Measurements from ENCODE around the gene MRPS7. TPM values are rescaled to one million over a fixed set of nuclear protein-coding genes. Genes with fewer than 3 reads are reported as not detected.

The MRPS7 gene
- total and polyA plus RNA-seq, 9 of the 15 experiments (the other 6 are each of a cell fraction or from before 2014, with no cell fraction given) = 107 to 244 (median 132) TPM

- TF ChIP-seq, protein P1, sequence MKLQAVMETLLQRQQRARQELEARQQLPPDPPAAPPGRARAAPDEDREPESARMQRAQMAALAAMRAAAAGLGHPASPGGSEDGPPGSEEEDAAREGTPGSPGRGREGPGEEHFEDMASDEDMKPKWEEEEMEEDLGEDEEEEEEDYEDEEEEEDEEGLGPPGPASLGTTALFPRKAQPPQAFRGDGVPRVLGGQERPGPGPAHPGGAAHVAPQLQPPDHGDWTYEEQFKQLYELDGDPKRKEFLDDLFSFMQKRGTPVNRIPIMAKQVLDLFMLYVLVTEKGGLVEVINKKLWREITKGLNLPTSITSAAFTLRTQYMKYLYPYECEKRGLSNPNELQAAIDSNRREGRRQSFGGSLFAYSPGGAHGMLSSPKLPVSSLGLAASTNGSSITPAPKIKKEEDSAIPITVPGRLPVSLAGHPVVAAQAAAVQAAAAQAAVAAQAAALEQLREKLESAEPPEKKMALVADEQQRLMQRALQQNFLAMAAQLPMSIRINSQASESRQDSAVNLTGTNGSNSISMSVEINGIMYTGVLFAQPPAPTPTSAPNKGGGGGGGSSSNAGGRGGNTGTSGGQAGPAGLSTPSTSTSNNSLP (IDR thresholded peaks at IDR 0.05; ENCODE audit: borderline replicate concordance, low read depth, low read length) = no peak
- TF ChIP-seq RBM34 (IDR thresholded peaks at IDR 0.05; ENCODE audit: borderline replicate concordance, insufficient read depth, low read length) = no peak
- peak; percentile 96 for TF ChIP-seq BCOR (IDR thresholded peaks at IDR 0.05)
- peak; percentile 36 for TF ChIP-seq CHD7 (IDR thresholded peaks at IDR 0.05; ENCODE audit: low read depth, low read length)
- no peak for TF ChIP-seq ZFPM2 (CRISPR knock-in tag; IDR thresholded peaks at IDR 0.05)
- no peak for TF ChIP-seq NFIX (CRISPR knock-in tag; IDR thresholded peaks at IDR 0.05; ENCODE audit: low read depth)
- TF ChIP-seq ZNF239 (CRISPR knock-in tag; IDR thresholded peaks at IDR 0.05) = no peak
- no peak for TF ChIP-seq ZNF212 (CRISPR knock-in tag; IDR thresholded peaks at IDR 0.05)
- TF ChIP-seq E2F3 (CRISPR knock-in tag; IDR thresholded peaks at IDR 0.05) = no peak
- TF ChIP-seq ZNF174 (CRISPR knock-in tag; IDR thresholded peaks at IDR 0.05) = no peak
- TF ChIP-seq KDM2B (CRISPR knock-in tag; IDR thresholded peaks at IDR 0.05) = no peak
- TF ChIP-seq HMG20A (CRISPR knock-in tag; conservative IDR thresholded peaks at IDR 0.05) = no peak
- no peak for TF ChIP-seq BRF1 (IDR thresholded peaks at IDR 0.05; ENCODE audit: borderline replicate concordance, extremely low read depth, insufficient read length)
- no peak for TF ChIP-seq ZNF232 (CRISPR knock-in tag; IDR thresholded peaks at IDR 0.05)
These were observed 4.9 kb downstream of the MRPS7 start (continued) for GRCh38 chr17:75266316-75267152.

Measured in K562 (cell line).